ENCODE data around the gene HDAC8.
"Not testable (repeated sequence)": the region's sequence is repeated elsewhere in the genome, so short reads cannot be mapped to it uniquely, and the experiment has no call there.

HDAC8 gene

DNA sequence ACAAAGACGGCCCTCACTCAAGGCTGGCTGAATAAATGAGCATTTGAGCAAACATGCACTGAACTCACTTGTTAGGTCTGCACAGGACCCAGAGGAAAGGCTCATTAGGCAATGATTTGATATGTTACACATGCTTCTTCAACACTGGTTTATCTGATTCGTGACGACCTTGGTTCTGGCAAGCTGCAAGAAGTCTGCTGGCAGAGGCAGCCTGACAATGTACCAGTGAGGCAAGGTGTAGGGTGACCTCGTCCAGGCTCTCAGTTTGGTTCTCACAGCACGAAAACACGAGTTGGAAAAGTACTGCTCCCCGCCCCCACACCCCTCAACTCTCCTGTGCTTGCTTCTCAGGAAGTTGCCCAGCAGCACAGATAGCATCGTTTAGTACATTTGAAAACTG is 203.8 kb downstream of the HDAC8 start:
- no peak for DNase-seq

DNA sequence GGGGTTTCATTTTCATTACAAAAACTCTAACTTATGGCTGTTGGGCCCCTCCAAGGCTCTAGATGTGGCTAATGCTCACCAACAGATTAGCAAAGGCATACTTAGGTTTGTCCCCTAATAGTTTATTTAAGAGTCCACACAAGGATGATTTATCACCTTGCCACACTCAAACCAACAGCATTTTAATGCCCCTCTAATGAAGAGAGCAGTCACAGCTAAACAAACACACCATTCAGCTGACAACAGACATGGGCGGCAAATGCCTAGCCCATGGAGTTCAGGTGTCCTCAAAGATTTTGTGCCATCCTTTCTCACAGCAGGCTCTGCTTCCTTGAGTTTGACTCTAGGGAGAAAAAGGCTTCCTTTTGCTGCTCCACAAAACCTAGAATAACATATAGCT is 205.1 kb downstream of the HDAC8 start:
- no peak for DNase-seq

DNA sequence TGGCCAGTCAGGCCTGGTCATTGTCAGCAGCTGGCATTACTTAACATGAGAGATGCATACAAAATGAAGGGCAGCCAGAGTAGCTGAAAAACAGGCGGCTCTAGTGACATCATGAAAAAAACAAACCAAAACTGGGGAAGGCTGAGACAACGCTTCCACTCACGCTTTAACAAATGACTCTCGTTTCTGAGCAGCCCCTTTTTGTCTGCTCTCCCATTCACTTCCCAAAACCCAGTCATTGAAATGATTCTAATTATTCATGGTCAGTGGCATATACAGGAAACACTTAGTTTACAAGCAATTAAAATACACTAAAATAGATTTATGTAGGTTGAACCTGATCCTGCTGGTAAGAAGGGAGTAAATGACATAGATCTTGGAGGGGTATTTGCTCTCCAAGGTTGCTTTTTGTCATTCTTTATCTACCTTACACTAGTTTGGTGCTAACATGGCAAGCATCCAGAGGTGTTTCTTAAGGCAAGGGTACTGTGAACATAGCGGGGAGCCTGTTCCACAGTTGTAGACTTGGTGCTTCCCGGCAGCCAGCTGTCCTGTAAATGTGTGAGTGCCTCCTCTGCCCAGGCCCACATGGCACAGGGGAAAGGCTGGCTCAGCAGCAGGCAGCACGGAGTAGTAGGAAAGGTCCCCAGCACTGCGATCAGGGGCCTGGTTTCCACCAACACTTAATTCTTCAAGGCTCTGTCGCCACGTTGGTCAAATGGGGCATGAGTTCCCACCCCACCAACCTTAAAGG is 205.8 kb downstream of the HDAC8 start:
- no peak for DNase-seq

DNA sequence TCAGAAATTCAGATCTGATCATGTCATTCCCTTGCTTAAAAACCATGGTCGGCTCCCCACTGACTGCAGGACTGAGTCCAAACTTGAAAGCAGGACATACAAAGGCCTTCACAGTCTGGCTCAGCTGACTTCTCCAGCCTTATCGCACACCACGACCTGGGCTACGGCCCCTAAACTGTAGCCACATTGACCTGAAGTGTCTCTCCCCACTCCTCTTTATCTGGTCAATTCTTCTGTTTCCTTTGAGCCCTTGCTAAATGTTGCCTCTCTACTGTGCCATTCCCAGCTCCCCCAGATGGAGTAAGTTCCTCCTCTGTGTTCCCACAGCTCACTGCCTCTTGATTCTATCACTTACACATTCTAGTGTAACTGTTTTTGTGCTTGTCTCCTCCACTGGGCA is 206.5 kb downstream of the HDAC8 start:
- no peak for DNase-seq

DNA sequence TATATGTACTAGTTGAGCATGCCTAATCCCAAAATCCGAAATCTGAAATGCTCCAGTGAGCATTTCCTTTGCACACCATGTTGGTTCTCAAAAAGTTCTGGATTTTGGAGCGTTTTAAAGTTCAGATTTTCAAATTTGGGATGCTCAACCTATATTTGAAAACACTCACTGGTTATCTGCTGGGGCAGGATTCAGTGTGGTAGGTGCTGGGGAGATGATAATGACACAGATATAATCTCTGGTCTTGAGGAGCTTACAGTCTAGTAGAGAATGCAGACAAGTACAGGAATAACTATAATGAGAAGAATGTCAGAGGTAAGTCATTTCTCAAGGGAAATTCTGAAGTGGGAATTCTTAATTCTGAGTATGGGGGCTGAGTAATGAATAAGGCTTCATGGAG is 207.5 kb downstream of the HDAC8 start:
- no peak for DNase-seq

DNA sequence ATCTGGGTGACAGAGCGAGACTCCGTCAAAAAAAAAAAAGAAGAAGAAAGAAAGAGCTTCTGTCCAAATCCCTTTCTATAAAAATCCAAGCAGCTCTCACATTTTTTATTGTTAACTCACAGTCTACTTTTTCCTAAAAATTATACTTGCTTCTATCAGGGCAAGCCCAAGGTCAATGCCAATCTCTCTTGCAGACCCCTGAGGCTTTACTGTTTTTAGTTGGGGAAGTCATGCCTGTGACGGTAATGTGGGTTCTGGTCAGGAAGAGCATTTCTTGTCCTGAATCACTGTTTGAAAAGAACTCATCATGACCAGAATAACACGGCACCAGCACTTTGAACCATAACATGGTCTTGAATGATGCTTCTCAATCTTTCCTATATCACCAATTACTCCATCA is 212.3 kb downstream of the HDAC8 start:
- DNase-seq = no peak

DNA sequence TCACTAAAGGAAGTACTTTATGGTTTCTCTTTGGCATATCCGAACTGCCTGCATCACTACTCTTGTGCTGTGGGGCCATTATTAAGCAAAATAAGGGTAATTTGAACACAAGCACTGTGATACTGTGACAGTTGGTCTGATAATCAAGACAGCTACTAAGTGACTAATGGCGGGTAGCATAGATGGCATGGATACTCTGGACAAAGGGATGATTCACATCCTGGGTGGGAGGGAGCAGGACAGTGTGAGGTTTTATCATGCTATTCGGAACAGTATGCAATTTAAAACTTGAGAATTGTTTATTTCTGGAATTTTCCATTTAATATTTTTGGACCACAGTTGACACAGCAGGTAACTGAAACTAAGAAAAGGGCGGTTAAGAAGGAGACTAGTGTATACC is 214.3 kb downstream of the HDAC8 start:
- no peak for DNase-seq

DNA sequence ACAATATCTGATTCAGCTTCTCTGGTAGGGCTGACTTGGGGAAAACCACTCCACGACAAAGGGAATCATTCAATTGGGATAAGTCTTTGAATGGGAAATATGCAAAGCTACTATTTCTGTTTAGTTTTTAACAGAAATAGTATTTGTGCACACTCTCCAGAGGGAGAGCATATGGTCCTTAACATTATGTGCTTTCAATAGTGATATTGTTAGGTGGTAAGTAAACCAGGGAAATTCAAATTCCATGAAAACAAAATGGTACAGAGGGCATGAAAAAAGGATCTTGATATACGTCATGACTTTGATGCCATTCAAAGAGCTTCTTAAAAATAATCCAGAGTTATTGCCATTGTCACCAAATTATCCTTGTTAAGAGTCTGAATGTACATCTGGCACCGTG is 219.9 kb downstream of the HDAC8 start:
- DNase-seq = no peak

DNA sequence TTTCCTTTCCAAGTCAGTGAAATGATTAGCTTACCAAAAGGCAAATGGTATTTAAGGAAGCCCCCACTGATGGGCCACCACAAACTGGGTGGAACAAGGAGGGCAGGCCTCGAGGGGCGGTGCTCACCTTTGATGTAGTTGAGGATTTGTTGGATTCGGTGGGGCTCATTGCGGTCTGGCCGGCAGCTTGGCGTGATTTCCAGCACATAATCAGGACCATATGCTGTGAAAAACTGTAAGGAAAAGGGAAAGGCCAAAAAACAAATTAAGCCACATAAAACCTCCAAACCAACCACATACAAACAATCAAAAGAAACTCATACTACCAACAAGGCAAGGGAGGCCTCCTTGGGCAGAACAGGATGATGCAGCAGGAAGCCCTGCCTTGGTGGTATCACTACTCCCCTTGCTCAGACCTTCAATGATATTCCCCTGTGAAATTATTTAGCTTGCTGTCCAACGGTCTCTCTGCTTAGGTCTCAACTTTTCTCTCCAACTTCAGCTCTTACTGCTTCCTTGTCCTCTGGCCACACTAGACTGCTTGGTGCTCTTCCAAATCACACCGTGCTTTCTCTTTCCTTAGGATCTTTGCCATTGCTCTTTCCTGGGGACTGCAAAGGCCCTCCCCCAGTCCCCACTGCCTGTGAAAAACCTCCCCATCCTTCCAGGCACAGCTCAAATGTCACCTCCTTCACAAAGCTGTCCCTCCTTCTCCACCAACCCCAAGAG is 220.9 kb downstream of the HDAC8 start:
- no peak for DNase-seq

DNA sequence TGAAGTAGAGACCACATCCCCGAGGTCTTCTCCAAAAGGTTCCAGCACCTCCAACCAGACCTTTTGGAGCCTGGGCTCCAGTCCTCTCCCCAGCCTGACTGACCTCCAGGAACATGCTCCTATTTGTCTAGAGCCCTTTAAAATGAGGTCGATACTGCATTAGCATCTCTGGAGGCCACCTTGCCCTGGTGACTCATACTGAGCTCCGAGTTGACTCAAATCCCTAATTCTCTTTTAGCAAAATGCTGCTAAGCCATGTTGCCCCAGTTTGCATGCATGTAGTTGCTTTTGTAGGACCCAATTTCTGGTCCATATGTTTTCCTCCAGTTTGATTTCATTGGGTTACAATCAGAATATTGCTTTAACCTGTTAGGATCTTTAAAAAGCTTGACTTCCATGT is 223.5 kb downstream of the HDAC8 start:
- no peak for DNase-seq

DNA sequence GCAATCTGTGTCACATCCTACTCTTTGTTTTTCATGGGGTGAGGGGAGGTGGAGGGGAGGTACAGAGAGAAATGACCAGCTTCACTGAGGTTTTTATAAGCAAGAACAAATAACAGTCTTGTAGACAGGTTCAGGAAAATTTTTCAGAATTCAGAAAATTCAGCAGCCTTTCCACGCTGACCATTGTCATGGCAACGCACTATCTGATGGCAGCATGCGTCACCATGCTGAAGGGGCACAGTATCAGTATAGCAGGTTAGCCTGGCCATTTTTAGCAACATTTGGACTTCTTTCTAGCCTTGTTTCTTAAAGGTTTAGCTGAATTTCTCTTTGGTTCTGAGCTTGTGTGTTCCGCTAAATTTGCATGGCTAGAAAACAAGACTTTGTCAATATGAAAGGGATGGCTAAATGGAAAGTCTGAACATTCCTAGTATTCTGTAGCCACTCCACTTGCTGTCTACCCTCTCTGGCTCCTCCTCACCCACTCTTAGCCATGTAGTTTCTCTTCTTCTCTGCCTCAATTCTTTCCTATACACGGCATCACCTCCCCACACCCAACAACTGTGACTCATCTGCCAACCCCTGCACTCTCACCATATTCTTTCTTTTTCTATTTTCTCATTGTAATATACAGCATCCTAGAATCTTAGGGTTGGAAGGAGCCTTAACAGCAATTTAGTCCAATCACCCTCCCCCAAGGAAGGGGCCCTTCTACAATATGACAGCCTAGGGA is 224.2 kb downstream of the HDAC8 start:
- no peak for DNase-seq

DNA sequence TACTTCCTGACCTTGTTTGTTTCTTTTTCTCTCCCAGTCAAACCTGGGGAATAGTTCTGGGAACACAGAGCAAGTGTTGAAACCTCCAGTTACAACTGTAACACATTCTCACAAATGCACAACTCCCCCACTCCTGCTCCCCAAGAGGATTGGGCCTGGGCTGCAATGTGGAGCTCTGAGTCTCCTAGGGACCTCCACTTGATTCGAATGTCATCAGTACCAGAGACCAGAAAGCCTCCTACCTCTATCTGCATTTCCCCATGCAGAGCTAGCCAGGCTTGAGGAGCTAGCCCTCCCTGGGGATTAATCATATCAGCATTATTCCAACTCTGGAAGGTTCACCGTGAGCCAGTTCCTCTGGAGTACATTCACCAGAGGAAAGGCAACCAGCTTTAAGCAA is 225.3 kb downstream of the HDAC8 start:
- DNase-seq = no peak

DNA sequence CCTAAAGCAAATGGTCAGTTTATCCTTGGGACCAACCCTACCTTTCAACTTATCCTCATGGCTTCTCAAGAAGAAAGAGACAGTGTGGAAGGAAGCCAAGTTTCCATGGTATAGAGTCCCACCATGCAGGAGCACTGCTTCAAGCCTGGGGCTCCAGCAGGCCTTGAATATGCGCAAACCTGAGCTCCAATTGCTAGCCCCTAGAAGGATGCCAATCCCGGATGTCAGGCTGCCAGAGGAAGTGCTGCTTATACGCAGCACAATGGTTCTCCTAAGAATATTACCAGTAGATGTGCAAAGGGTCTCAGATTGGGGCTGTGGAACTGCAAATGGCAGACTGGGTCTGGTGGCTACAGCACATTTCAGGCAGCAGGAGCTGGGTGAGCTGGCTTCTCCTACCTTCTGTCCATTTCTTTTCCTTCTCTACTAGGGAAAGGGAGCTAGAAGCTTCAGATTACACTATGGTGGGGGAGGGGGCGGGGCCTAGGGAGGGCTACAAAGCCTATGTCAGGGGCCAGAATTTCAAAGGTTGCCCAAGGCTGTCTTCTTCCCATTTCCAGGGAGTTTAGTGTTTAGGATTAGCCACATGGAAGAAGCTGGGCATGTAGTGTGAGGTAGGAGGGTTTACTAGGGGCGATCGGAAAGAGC is 226.2 kb downstream of the HDAC8 start:
- no peak for DNase-seq

DNA sequence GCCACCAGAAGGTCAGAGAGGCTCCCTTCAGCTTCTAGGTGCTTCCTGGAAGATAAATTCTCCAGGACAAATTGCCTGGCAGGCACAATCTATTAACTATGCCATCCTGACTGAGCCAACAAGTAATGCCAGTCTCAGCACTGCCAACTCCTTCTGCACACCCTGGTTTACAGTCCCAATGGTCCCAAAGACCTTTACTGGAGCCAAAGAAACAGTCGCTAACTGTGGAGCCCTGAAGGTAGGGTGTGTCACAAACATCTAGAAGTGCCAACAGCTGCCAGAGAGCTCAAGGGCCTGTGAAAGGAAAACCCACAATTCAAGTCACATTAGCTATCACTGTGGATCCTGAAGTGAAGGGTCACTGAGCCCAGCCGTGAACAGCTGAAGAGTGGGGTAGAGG is 232.0 kb downstream of the HDAC8 start:
- DNase-seq = no peak

DNA sequence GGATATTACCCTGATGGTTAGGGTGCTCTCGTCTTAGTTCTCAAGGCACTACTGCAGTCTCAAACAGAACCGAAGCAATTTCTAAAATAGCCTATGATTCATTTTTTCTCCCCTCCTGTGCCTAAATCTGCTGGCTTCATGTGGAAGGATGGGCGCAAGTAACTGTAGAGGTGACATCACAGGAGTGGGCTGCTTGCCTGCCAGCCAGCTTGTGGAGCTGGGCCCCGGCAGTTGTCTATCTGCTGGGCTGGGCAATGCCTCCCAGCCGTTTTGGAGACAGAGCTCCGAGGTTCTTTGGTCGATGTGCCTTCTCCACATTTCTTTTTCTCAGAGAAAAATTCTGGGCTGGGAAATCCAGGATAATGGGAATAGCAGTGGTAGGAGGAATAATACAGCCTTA is 232.6 kb downstream of the HDAC8 start:
- no peak for DNase-seq

DNA sequence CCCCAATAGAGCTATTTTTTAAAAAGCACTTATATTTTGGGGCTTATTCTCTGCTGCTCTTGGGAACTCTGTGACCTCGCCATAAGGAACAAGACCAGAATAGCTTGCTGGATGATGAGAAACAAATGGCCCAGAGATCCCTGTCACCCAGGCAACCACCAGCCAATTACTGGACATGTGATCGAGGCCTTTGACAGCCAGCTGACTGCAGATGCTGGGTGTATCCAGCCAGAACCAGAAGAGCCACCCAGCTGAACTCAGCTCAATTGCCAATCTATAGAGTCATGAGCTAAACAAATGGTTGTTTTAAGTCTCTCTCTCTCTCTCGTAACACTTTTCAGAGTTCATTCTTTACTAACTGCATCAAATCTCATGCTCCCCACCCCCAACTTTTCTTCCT is 242.5 kb downstream of the HDAC8 start:
- DNase-seq = no peak

DNA sequence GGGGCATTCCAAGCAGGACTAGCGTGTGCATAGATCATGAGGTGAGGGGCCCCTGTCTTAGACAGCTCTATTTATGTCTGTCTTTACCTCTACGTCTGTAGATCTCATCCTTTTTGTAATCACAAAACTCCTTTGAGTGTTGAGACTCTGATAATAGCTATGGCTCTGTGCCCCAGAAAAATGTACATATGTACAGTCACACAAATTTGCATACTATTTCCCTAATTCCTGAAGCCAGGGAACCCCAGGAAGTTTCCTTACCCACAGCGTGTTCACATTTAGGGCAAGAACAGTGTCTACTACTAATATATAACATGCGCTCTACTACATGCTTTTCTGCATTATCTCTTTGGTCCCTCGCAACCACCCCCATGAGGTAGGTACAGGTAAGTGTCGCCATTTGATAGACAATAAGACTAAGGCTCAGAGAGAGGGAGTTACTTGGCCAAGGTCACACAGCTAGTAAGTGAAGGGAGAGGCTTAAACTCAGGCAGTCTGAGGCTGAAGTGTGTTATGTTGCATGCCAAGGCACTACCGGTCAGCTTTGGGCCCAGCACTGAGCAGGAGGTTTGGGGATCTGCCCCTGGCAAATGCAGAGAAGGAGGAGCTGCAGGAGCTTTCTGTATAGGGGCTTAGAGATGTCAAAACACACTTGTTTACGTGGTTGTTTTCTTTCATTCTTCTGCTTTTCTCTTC is 245.9 kb downstream of the HDAC8 start:
- DNase-seq = no peak

DNA sequence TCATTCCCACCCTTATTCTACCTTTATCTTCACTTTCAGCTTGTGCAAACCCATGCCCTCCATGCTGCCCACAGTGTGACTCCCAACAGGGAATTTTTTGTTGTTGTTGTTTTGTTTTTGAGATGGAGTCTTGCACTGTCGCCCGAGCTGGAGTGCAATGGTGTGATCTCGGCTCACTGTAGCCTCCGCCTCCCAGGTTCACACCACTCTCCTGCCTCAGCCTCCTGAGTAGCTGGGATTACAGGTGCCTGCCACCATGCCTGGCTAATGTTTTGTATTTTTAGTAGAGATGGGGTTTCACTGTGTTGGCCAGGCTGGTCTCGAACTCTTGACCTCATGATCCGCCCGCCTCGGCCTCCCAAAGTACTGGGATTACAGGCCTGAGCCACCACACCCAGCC is 253.0 kb downstream of the HDAC8 start:
- DNase-seq = not testable (repeated sequence)

DNA sequence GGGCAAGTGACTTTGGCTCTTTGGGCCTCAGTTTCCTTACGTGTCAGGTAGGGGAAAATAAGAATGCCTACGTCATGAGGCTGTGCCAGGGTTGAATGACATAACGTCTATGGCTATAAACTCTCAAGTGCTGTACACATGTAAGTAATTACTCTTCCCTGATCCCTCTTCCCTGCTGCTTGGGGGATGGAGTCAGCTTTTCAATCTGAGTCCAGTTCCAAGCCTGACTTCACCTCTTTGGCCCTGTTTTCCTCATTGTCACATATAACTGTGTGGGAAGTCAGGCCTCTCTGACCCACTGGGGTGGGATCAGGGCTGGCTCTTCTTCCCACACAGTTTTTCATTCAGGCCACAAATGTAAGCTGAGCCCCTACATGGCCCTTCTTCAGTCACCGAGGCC is 255.5 kb downstream of the HDAC8 start:
- no peak for DNase-seq

DNA sequence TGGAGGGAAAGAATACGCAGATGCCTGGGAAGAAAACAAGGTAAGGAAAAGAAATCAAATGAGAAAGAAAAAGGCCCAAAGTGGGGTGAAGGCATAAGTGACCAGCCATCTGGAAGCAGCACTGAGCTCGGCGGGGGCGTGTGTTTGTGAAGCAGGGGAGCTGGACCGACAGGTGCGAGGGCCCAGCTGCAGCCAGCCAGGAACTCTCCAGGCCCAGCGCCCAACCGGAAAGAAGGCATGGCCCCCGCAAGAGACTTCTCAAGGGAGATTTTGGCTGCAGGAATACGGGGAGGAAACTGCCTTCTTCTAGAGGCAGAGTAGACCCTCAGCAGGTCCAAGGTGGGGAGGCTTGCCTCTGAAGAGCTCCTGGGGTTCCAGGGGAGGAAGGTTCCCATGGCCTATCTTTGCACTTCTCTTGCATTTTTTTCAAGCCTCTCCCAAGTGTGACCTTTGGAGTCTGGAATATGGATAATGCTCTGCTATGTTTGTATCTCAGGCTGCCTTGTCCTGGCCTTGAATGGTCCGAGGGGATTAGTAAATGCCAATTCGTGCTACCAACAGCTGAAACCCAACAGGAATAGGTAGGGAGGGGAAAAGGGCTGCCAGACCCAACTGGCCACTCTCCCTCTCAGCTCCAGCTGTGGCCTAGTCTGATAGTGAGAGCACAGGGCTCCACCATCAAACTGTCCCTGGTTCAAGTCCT is 256.1 kb downstream of the HDAC8 start:
- no peak for DNase-seq

DNA sequence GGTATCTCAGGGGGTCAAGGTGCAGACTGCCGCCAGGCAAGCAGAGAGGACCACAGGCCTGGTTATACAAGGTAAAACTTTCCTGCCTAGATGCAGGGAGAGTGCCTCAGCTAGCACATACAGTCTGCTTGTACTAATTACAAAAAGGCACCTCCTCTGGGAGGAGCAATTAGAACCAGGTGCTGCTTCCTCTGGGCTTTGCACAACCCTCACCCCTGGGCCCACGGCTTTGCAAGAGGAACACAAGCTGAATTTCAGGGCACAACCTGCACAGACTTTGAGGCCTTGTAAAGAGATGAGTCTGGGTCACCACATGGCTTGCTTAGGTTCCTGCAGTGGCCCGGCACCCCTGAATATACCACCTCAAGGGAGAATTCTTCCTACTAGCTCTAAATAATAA is 257.8 kb downstream of the HDAC8 start:
- DNase-seq = no peak

All from NCI-H748 treated with DMSO at 0.1 percent for 48 hours (cell line).